H1 (cell line): ENCODE data around the gene TAF5. TPM values are rescaled to one million over a fixed set of nuclear protein-coding genes. Genes with fewer than 3 reads are reported as not detected.

Source experiments
- CTCF ChIA-PET: fragments of 300-600 bp; sonication (Branson Sonifier 250); formaldehyde crosslinking; loops from one replicate; lab custom pipeline; 2021; ENCODE audit not compliant: partially characterized antibody; lab: Charles Lee
- POLR2A ChIA-PET: fragments of 300-600 bp; sonication (Branson Sonifier 250); formaldehyde crosslinking; loops from one replicate; lab custom pipeline; 2021; ENCODE audit warnings: inconsistent platforms; ENCODE audit not compliant: partially characterized antibody; lab: Charles Lee
- DNase-seq, 2 experiments: peaks; one replicate each; pipeline versions ENCODE4 v3.0.0 to v3.0.0-alpha.2; 2010 to 2022; ENCODE audit warnings: low spot score in 2 of 2, low read depth in 1 of 2, mixed read lengths in 1 of 2
- FAIRE-seq: peaks from 2 replicates; lab custom pipeline; 2011; peaks lifted over from hg19 to GRCh38; lab: Jason Lieb, UNC
- H2AFZ ChIP-seq: 2 replicates; pipeline ENCODE4 v1.8.1; 2012; ENCODE audit warnings: low read length, inconsistent platforms
- H2AK5ac ChIP-seq: 2 replicates; pipeline ENCODE4 v1.6.1; 2013; ENCODE audit warnings: low read depth, low read length
- H2BK120ac ChIP-seq: replicated peaks from 2 replicates; pipeline ENCODE3; 2013; ENCODE audit warnings: low read depth, low read length, inconsistent platforms
- H2BK12ac ChIP-seq: 2 replicates; pipeline ENCODE4 v1.6.1; 2013; ENCODE audit warnings: low read depth, low read length
- H2BK15ac ChIP-seq: 2 replicates; pipeline ENCODE4 v1.6.1; 2013; ENCODE audit warnings: low read length
- H2BK20ac ChIP-seq: 2 replicates; pipeline ENCODE4 v1.6.1; 2013; ENCODE audit warnings: low read length
- H2BK5ac ChIP-seq: 2 replicates; pipeline ENCODE4 v1.6.1; 2013; ENCODE audit warnings: low read depth, low read length
- H3K14ac ChIP-seq: 2 replicates; pipeline ENCODE4 v1.6.1; 2013; ENCODE audit warnings: inconsistent platforms; ENCODE audit not compliant: insufficient read length
- H3K18ac ChIP-seq: 2 replicates; pipeline ENCODE4 v1.6.1; 2013; ENCODE audit warnings: low read length; ENCODE audit errors: extremely low read depth
- H3K23ac ChIP-seq: 2 replicates; pipeline ENCODE4 v1.6.1; 2013; ENCODE audit warnings: inconsistent platforms; ENCODE audit not compliant: insufficient read length
- H3K23me2 ChIP-seq: 2 replicates; pipeline ENCODE4 v1.6.1; 2013; ENCODE audit warnings: low read depth, low read length
- H3K27ac ChIP-seq: 2 replicates; pipeline ENCODE4 v1.6.1; 2011; ENCODE audit warnings: low read depth, low read length, inconsistent platforms
- H3K27me3 ChIP-seq, 4 experiments: replicated peaks in 1 of 4; 1 replicate in 1 of 4; 2 replicates in 3 of 4; pipeline versions ENCODE4 v1.6.1 to v1.8.1; 2011 to 2013; ENCODE audit warnings: low read length in 3 of 4, mild to moderate bottlenecking in 3 of 4, inconsistent platforms in 2 of 4, mixed read lengths in 2 of 4, moderate library complexity in 1 of 4; ENCODE audit not compliant: control insufficient read depth in 3 of 4, insufficient read depth in 3 of 4; ENCODE audit errors: extremely low read depth in 1 of 4
- H3K36me3 ChIP-seq, 4 experiments: 2 replicates each; pipeline versions ENCODE4 v1.6.1 to v1.8.1; 2011 to 2013; ENCODE audit warnings: mild to moderate bottlenecking in 4 of 4, low read length in 3 of 4, moderate library complexity in 2 of 4, control low read depth in 1 of 4, inconsistent platforms in 1 of 4; ENCODE audit not compliant: insufficient read depth in 4 of 4, control insufficient read depth in 2 of 4
- H3K4ac ChIP-seq: replicated peaks from 2 replicates; pipeline ENCODE3; 2013; ENCODE audit warnings: low read length, low read depth, mixed read lengths, inconsistent platforms; ENCODE audit not compliant: insufficient read length
- H3K4me1 ChIP-seq, 4 experiments: replicated peaks in 1 of 4; 1 replicate in 1 of 4; 2 replicates in 3 of 4; pipeline versions ENCODE4 v1.6.1 to v1.8.1; 2011 to 2013; ENCODE audit warnings: low read length in 3 of 4, inconsistent platforms in 2 of 4, mixed read lengths in 1 of 4; ENCODE audit not compliant: insufficient read depth in 4 of 4, control insufficient read depth in 3 of 4
- H3K4me2 ChIP-seq, 2 experiments: 2 replicates each; pipeline versions ENCODE4 v1.6.1 to v1.8.1; 2011 to 2013; ENCODE audit warnings: low read depth in 2 of 2, low read length in 2 of 2, control low read depth in 1 of 2, inconsistent platforms in 1 of 2, mild to moderate bottlenecking in 1 of 2; ENCODE audit not compliant: insufficient read depth in 1 of 2
- H3K4me3 ChIP-seq, 4 experiments: fragments of 200-600, 300-600 bp in 1 of 4; sonication (generic), shearing (Covaris generic), sonication (Bioruptor Twin) in 1 of 4; 2 replicates each; pipeline versions ENCODE4 v1.5.1 to v1.8.1; 2011 to 2016; ENCODE audit warnings: low read length in 4 of 4, low read depth in 3 of 4, control low read depth in 2 of 4, inconsistent platforms in 2 of 4, mild to moderate bottlenecking in 2 of 4, mixed read lengths in 1 of 4, moderate library complexity in 1 of 4; ENCODE audit not compliant: insufficient read depth in 2 of 4; ENCODE audit errors: extremely low read depth in 1 of 4
- H3K56ac ChIP-seq: replicated peaks from 2 replicates; pipeline ENCODE3; 2013; ENCODE audit warnings: low read depth, mild to moderate bottlenecking, mixed read lengths, low read length, inconsistent platforms; ENCODE audit not compliant: insufficient read length
- H3K79me1 ChIP-seq: 2 replicates; pipeline ENCODE4 v1.6.1; 2013; ENCODE audit warnings: low read depth, low read length, control low read depth
- H3K79me2 ChIP-seq, 2 experiments: 2 replicates each; pipeline versions ENCODE4 v1.6.1 to v1.8.1; 2012 to 2013; ENCODE audit warnings: low read length in 2 of 2, mild to moderate bottlenecking in 2 of 2, inconsistent platforms in 1 of 2; ENCODE audit not compliant: insufficient read depth in 2 of 2, control insufficient read depth in 1 of 2
- H3K9ac ChIP-seq, 4 experiments: replicated peaks in 1 of 4; 1 replicate in 1 of 4; 2 replicates in 3 of 4; pipeline versions ENCODE4 v1.6.1 to v1.8.1; 2011 to 2013; ENCODE audit warnings: low read depth in 3 of 4, low read length in 3 of 4, control low read depth in 2 of 4, mild to moderate bottlenecking in 2 of 4, moderate library complexity in 2 of 4, inconsistent platforms in 1 of 4; ENCODE audit errors: extremely low read depth in 1 of 4
- H3K9me3 ChIP-seq, 2 experiments: 2 replicates each; pipeline versions ENCODE4 v1.6.1 to v1.8.1; 2012 to 2013; ENCODE audit warnings: mild to moderate bottlenecking in 2 of 2, moderate library complexity in 2 of 2, control low read depth in 1 of 2, inconsistent platforms in 1 of 2, low read depth in 1 of 2, low read length in 1 of 2, mixed read lengths in 1 of 2; ENCODE audit not compliant: insufficient read depth in 2 of 2
- H4K20me1 ChIP-seq, 2 experiments: replicated peaks in 1 of 2; 2 replicates each; pipeline versions ENCODE3 to v1.8.1; 2011 to 2013; ENCODE audit warnings: inconsistent platforms in 2 of 2, low read length in 2 of 2, mild to moderate bottlenecking in 1 of 2; ENCODE audit not compliant: insufficient read depth in 2 of 2, control insufficient read depth in 1 of 2
- H4K5ac ChIP-seq: 2 replicates; pipeline ENCODE4 v1.6.1; 2013; ENCODE audit warnings: low read length, low read depth, mixed read lengths, inconsistent platforms; ENCODE audit not compliant: insufficient read length
- H4K8ac ChIP-seq: 2 replicates; pipeline ENCODE4 v1.8.0; 2013; ENCODE audit warnings: mild to moderate bottlenecking, moderate library complexity, low read length, inconsistent platforms; ENCODE audit not compliant: insufficient read depth; ENCODE audit errors: extremely low read depth
- H4K91ac ChIP-seq: replicated peaks from 2 replicates; pipeline ENCODE3; 2013; ENCODE audit warnings: low read length, mixed read lengths, inconsistent platforms; ENCODE audit not compliant: insufficient read length
- BRCA1 ChIP-seq: IDR thresholded peaks from 2 replicates; pipeline ENCODE4 v1.6.1; 2012; ENCODE audit warnings: low read depth, low read length, improper control_type of control experiment
- CEBPB ChIP-seq: IDR thresholded peaks from 2 replicates; pipeline ENCODE4 v1.6.1; 2012; ENCODE audit warnings: low read depth, low read length
- CHD1 ChIP-seq: IDR thresholded peaks from 2 replicates; pipeline ENCODE4 v1.6.1; 2012; ENCODE audit warnings: low read depth, low read length, improper control_type of control experiment
- EP300 ChIP-seq, 2 experiments: IDR thresholded peaks; 1 replicate in 1 of 2; 2 replicates in 1 of 2; pipeline ENCODE4 v1.6.1; 2011 to 2012; ENCODE audit warnings: low read depth in 2 of 2, low read length in 2 of 2, mild to moderate bottlenecking in 2 of 2, borderline replicate concordance in 1 of 2, inconsistent platforms in 1 of 2, moderate library complexity in 1 of 2
- GABPA ChIP-seq: IDR thresholded peaks from 2 replicates; pipeline ENCODE4 v1.6.1; 2011; ENCODE audit warnings: mild to moderate bottlenecking, low read length, moderate library complexity, borderline replicate concordance; ENCODE audit not compliant: insufficient read depth
- HDAC6 ChIP-seq: IDR thresholded peaks from one replicate; pipeline ENCODE4 v1.7.1; 2012; ENCODE audit warnings: low read depth, mild to moderate bottlenecking, inconsistent platforms, low read length, moderate library complexity
- KDM4A ChIP-seq: IDR thresholded peaks from one replicate; pipeline ENCODE4 v1.7.1; 2012; ENCODE audit warnings: low read depth, mild to moderate bottlenecking, moderate library complexity, low read length, inconsistent platforms; ENCODE audit not compliant: severe bottlenecking
- NRF1 ChIP-seq: IDR thresholded peaks from 2 replicates; pipeline ENCODE4 v1.6.1; 2011; ENCODE audit warnings: mild to moderate bottlenecking, low read depth, low read length, improper control_type of control experiment
- RNF2 ChIP-seq: fragments of 200-900, 300-1000 bp; sonication (generic); IDR thresholded peaks from 2 replicates; pipeline ENCODE4 v1.7.1; 2016; ENCODE audit warnings: borderline replicate concordance, low read depth, mild to moderate bottlenecking, antibody characterized with exemption, low read length; ENCODE audit not compliant: poor library complexity, severe bottlenecking; ENCODE audit errors: missing control alignments
- SIX5 ChIP-seq: IDR thresholded peaks from 2 replicates; pipeline ENCODE4 v1.6.1; 2011; ENCODE audit warnings: mild to moderate bottlenecking, low read depth, low read length
- TAF1 ChIP-seq: IDR thresholded peaks from 2 replicates; pipeline ENCODE4 v1.6.1; 2011; ENCODE audit warnings: mild to moderate bottlenecking, low read depth, low read length
- TAF7 ChIP-seq: optimal IDR thresholded peaks from 2 replicates; pipeline ENCODE3; 2011; ENCODE audit warnings: low read depth, mild to moderate bottlenecking, inconsistent platforms, low read length, moderate library complexity, borderline replicate concordance
- TBP ChIP-seq: IDR thresholded peaks from 2 replicates; pipeline ENCODE4 v1.6.1; 2011; ENCODE audit warnings: low read depth, low read length, improper control_type of control experiment
- TEAD4 ChIP-seq: IDR thresholded peaks from 2 replicates; pipeline ENCODE4 v1.6.1; 2012; ENCODE audit warnings: low read depth, low read length, inconsistent platforms, mixed read lengths
- WGBS, 2 experiments: shearing (Covaris generic) in 1 of 2; methylation state at CpG; one replicate each; pipeline versions ENCODE4 v1.1.6 to v1.1.7; 2013 to 2015; ENCODE audit warnings: low lambda C conversion rate in 2 of 2, mixed read lengths in 2 of 2, inconsistent platforms in 1 of 2, low coverage in 1 of 2, missing lambda C conversion rate in 1 of 2; ENCODE audit not compliant: insufficient replicate concordance in 2 of 2, insufficient coverage in 1 of 2, insufficient read length in 1 of 2; ENCODE audit errors: extremely low coverage in 1 of 2, missing lambda C conversion rate in 1 of 2; 5-methylcytosine and 5-hydroxymethylcytosine counted together
- polyA plus RNA-seq, 7 experiments: library from polyadenylated mRNA; depleted of rRNA in 3 of 7; stranded (reverse) in 5 of 7; unstranded in 2 of 7; fragments of >200 nt in 5 of 7; fragments of 200-250 nt in 2 of 7; gene quantifications; 1 replicate in 5 of 7; 2 replicates in 1 of 7; 4 replicates in 1 of 7; pipeline versions ENCODE4 v1.2.1 to v1.2.3, GENCODE V29; 2011 to 2013; ENCODE audit warnings: missing spikeins in 2 of 7, mixed read lengths in 2 of 7
- total RNA-seq: library from RNA; stranded (reverse); fragmentation: NEBNext Ultra II Directional; extraction: Animal tissue kit (Norgen Biotek cat#: 25700); gene quantifications from 2 replicates; pipeline ENCODE4 v1.2.1, GENCODE V29; 2021

The TAF5 gene
- total and polyA plus RNA-seq, 2 of the 8 experiments (the other 6 are each of a cell fraction or from before 2014, with no cell fraction given), result 5.8 to 15.6 TPM

- H3K23ac ChIP-seq, result no peak overlapping the region
- H4K8ac ChIP-seq, result no peak overlapping the region
- H3K4me1 ChIP-seq, result no peaks in the 10 kb centered on the region
- H3K14ac ChIP-seq, result no peak overlapping the region
- no peak overlapping the region for H3K4ac ChIP-seq
- DNase-seq (no peak), FAIRE-seq (no peak)
- H3K27ac ChIP-seq, result no peak overlapping the region
- H3K18ac ChIP-seq, result no peak overlapping the region
- 95% methylated on average over 7 of the region's 7 CpGs; no CpG with 5 or more reads in 1 of the 2 experiments for WGBS, 2 experiments
- POLR2A ChIA-PET, result interaction anchor here (0.6 kb wide), 2 partner anchors 16 to 147 kb away, joined by 3 to 4 read pairs; no protein-coding TSS in a partner anchor
- H3K9ac ChIP-seq, result no peak overlapping the region
- H2AK5ac ChIP-seq, result no peak overlapping the region
- H3K4me2 ChIP-seq, result no peak overlapping the region
- H3K9me3 ChIP-seq, result no peaks in the 10 kb centered on the region
- peaks cover 4 to 45% (median 21%) of the 10 kb centered on the region in 4 experiments; a peak in 7 of 8 replicates for H3K36me3 ChIP-seq
- H2BK120ac ChIP-seq, result no peak overlapping the region
- H4K91ac ChIP-seq, result no peak overlapping the region
- H2BK12ac ChIP-seq, result no peak overlapping the region
- no peaks in the 10 kb centered on the region for H3K79me2 ChIP-seq
- TF ChIP-seq BRCA1, result no peak
- no peak for TF ChIP-seq TAF7
- no peak for TF ChIP-seq GABPA
- no peak for TF ChIP-seq HDAC6
- no peak for TF ChIP-seq NRF1
- TF ChIP-seq RNF2, result no peak
- TF ChIP-seq KDM4A, result no peak
- TF ChIP-seq SIX5, result no peak
- TF ChIP-seq TBP, result no peak
- TF ChIP-seq TAF1, result no peak
- no peak for TF ChIP-seq EP300 (IDR thresholded peaks at IDR 0.05; ENCODE audit: borderline replicate concordance in 1 of 2, low read depth in 2 of 2, low read length in 2 of 2)
- no peak for TF ChIP-seq TEAD4
- no peak for TF ChIP-seq CHD1
- no peak for TF ChIP-seq CEBPB
- H3K79me1 ChIP-seq, result no peaks in the 10 kb centered on the region
- H2BK15ac ChIP-seq, result no peak overlapping the region
- H4K5ac ChIP-seq, result no peak overlapping the region
- no peaks in the 10 kb centered on the region for H3K27me3 ChIP-seq
- CTCF ChIA-PET, result interaction anchor here (0.5 kb wide), 1 partner anchor 491 kb away, joined by 3 read pairs; no protein-coding TSS in a partner anchor
- no peak overlapping the region for H3K56ac ChIP-seq
- no peak overlapping the region for H2AFZ ChIP-seq
- no peak overlapping the region for H2BK20ac ChIP-seq
- H4K20me1 ChIP-seq, result no peaks in the 10 kb centered on the region
- H3K4me3 ChIP-seq, result no peak overlapping the region
- H2BK5ac ChIP-seq, result no peak overlapping the region
- no peaks in the 10 kb centered on the region for H3K23me2 ChIP-seq
Measured at GRCh38 chr10:103327906-103328305, 39.9 kb upstream of the TAF5 start.
